Right lobe of liver (tissue), 6 donors: ENCODE results near the gene GTF2A1. TPM values are rescaled to one million over a fixed set of nuclear protein-coding genes. Genes with fewer than 3 reads are reported as not detected.

Experiments
- ATAC-seq, 4 donors: fragments of 200-7000 bp; cut with Tn5 transposase; one replicate each; pipeline ENCODE4 v1.9.1; 2020; ENCODE audit warnings: mild to moderate bottlenecking in 4 of 4, moderate library complexity in 4 of 4
- DNase-seq, 3 donors: peaks; one replicate each; pipeline ENCODE4 v3.0.0-alpha.2; 2020
- H3K27ac ChIP-seq, 3 donors: fragments of 200-600 bp; one replicate each; pipeline ENCODE4 v1.8.0; 2022
- H3K27me3 ChIP-seq, 2 donors: fragments of 200-600 bp; one replicate each; pipeline ENCODE4 v1.8.0; 2022
- H3K36me3 ChIP-seq, 4 donors: fragments of 200-600 bp; sonication (generic) in 1 of 4; one replicate each; pipeline versions ENCODE4 v1.5.1 to v1.8.0; 2017 to 2022; ENCODE audit warnings: control low read depth in 1 of 4
- H3K4me1 ChIP-seq, 4 donors: fragments of 200-600 bp; sonication (generic) in 1 of 4; one replicate each; pipeline versions ENCODE4 v1.5.1 to v1.8.0; 2017 to 2022; ENCODE audit warnings: control low read depth in 1 of 4
- H3K4me3 ChIP-seq, 3 donors: fragments of 200-600 bp; one replicate each; pipeline ENCODE4 v1.8.0; 2022
- H3K9me3 ChIP-seq, 4 donors: fragments of 200-600 bp; sonication (generic) in 1 of 4; one replicate each; pipeline versions ENCODE4 v1.5.1 to v1.8.0; 2017 to 2022; ENCODE audit warnings: control low read depth in 1 of 4
- POLR2A ChIP-seq: fragments of 450-650 bp; IDR thresholded peaks from one replicate; pipeline ENCODE4 v1.6.1; 2017; ENCODE audit warnings: antibody characterized with exemption, mild to moderate bottlenecking
- WGBS: methylation state at CpG from one replicate; pipeline ENCODE4 v1.1.6; 2018; ENCODE audit warnings: low coverage, low lambda C conversion rate; ENCODE audit not compliant: insufficient coverage; ENCODE audit errors: missing lambda C conversion rate; 5-methylcytosine and 5-hydroxymethylcytosine counted together
- intact Hi-C, 2 donors: fragments of 100-400 bp; cut with DNase I; formaldehyde crosslinking; loops; one replicate each; pipeline versions ENCODE4 v1.11.2 to v1.14.1; 2022
- total RNA-seq, 6 experiments: library from RNA; depleted of rRNA in 2 of 6; stranded (reverse); fragments of >200 nt in 2 of 6; fragmentation: NEBNext Ultra II Directional in 3 of 6; extraction: Animal tissue kit (Norgen Biotek cat#: 25700) in 3 of 6; gene quantifications; one replicate each; pipeline versions ENCODE4 v1.1.0 to v1.2.4, GENCODE V29; 2016 to 2023
- TF ChIP-seq, protein P1 (sequence below), 4 donors: fragments of 200-600 bp in 3 of 4; fragments of 450-650 bp in 1 of 4; IDR thresholded peaks; one replicate each; pipeline versions ENCODE4 v1.5.1 to v1.8.0; 2016 to 2022; ENCODE audit warnings: antibody characterized with exemption in 4 of 4, mild to moderate bottlenecking in 2 of 4
- donor health status: DM: no; HTN: yes; CAD: no.
- donor health status: DM: no; HTN: no; CAD: no.
- donor health status: DM: no; HTN: no; CAD: no.
- donor health status: DM: no; HTN: yes; CAD: no.
- donor health status: DM: no; HTN: yes; CAD: no.

GTF2A1 gene
- total RNA-seq, 6 experiments from 2014 or later = 11.0 to 16.8 (median 12.9) TPM

DNA sequence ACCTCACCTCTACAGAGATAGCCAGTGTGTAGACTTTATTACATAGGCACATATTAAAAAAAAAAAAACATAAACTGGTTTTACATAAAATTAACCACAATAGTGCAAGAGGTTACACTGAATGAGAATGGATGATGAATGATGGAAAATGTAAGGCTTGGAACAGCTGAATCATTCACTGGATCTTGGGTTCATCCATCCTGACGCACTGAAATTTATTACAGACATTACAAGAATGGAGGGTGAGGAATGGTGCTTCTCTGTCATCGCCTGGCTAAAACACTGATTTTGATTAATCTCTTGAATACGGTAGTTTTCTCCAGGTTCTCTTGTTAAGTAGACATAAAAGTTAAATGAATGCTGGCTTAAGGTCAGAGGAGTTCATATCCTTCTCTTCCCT lies 40.0 kb upstream of the GTF2A1 start:
- no peak for DNase-seq
- Histone ChIP-seq H3K9me3 (no peaks in the 10 kb centered on the region), H3K4me1 (no peaks in the 10 kb centered on the region), H3K4me3 (no peak overlapping the region), H3K27me3 (no peaks in the 10 kb centered on the region), H3K36me3 (no peaks in the 10 kb centered on the region), H3K27ac (no peak overlapping the region)
- TF ChIP-seq POLR2A = no peak
- TF ChIP-seq, protein P1, sequence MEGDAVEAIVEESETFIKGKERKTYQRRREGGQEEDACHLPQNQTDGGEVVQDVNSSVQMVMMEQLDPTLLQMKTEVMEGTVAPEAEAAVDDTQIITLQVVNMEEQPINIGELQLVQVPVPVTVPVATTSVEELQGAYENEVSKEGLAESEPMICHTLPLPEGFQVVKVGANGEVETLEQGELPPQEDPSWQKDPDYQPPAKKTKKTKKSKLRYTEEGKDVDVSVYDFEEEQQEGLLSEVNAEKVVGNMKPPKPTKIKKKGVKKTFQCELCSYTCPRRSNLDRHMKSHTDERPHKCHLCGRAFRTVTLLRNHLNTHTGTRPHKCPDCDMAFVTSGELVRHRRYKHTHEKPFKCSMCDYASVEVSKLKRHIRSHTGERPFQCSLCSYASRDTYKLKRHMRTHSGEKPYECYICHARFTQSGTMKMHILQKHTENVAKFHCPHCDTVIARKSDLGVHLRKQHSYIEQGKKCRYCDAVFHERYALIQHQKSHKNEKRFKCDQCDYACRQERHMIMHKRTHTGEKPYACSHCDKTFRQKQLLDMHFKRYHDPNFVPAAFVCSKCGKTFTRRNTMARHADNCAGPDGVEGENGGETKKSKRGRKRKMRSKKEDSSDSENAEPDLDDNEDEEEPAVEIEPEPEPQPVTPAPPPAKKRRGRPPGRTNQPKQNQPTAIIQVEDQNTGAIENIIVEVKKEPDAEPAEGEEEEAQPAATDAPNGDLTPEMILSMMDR (IDR thresholded peaks at IDR 0.05) = no peak
- WGBS = 87% methylated on average over 3 of the region's 3 CpGs
- intact Hi-C loops = no loop called here
- ATAC-seq = no peak

DNA sequence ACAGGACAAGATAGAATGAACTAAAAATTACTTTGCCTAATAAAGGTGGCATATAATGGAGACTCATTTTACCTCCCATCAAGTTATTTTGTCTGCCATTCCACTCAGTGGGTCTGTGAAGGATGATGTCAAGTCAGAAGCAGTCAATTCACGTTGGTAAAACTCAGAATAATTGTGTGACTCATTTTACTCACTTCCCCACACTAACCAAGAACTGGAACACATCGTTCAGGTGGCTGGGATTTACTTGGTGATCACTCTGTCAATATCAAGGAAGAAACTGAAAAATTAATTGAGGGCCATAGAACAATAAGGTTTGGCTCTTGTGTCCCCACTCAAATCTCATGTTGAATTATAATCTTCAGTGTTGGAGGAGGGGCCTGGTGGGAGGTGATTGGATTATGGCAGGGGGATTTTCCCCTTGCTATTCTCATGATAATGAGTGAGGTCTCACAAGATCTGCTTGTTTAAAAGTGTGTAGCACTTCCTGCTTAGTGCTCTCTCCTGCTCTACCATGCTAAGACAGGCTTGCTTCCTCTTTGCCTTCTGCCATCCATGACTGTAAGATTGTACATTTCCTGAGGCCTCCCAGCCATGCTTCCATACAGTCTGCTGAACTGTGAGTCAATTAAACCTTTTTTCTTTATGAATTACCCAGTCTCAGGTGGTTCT lies 35.7 kb upstream of the GTF2A1 start:
- DNase-seq (no peak), ATAC-seq (peak in 1 of 4 donors; percentile 22)
- WGBS = 66% methylated on average over 2 of the region's 2 CpGs
- intact Hi-C loops = no loop called here
- Histone ChIP-seq H3K4me3 (no peak overlapping the region), H3K36me3 (no peaks in the 10 kb centered on the region), H3K4me1 (no peaks in the 10 kb centered on the region), H3K27ac (no peak overlapping the region), H3K27me3 (no peaks in the 10 kb centered on the region), H3K9me3 (no peaks in the 10 kb centered on the region)
- no peak for TF ChIP-seq POLR2A
- TF ChIP-seq, protein P1 (IDR thresholded peaks at IDR 0.05) = no peak

DNA sequence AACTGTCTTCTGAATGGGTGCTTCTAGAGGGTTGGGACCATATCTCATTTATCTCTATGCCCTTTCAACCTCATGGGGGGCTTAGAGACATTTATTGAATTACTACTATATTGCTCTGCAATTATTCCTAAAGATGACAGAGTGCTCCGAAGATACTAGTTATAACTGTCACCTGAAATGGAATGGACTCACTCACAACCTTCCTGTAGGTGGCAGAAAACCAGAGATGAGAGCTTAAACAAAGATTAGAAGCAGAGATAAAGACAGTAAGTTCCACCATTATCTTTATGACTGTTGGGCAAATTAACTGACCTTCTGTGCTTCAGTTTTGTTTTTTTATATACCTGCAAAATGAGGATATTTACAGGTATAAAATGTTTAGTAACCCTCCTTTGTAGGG lies 31.5 kb upstream of the GTF2A1 start:
- DNase-seq (no peak), ATAC-seq (no peak)
- Histone ChIP-seq H3K4me1 (no peaks in the 10 kb centered on the region), H3K4me3 (no peak overlapping the region), H3K36me3 (no peaks in the 10 kb centered on the region), H3K27ac (no peak overlapping the region), H3K27me3 (no peaks in the 10 kb centered on the region), H3K9me3 (no peaks in the 10 kb centered on the region)
- WGBS = 79% methylated on average over 1 of the region's 1 CpG
- intact Hi-C loops = no loop called here
- TF ChIP-seq POLR2A = no peak
- TF ChIP-seq, protein P1 (IDR thresholded peaks at IDR 0.05) = peak in 2 of 4 donors; percentile 12 to 22

DNA sequence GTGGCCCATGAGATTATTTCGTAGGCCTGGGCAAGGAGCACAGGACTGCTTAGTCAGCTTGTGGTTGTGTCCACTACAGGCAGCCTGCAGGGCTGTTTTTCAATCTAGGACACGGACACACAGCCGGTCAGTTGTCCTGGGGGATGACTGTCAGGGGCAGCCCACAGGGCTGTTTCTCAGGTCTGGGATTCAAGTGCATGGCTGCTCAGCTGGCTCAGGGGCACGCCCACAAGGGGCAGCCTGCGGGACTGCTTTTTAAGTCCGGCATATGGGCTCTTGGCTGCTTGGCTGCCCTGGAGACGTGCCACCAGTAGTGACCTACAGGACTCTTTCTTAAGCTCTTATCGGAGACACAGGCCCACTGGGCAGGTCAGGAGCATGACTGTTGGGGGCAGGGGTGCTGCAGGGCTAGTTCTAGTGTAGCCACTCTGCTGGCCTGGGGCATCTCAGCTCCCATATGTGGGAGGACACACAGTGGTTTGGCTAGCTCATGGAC lies 26.6 kb upstream of the GTF2A1 start:
- Histone ChIP-seq H3K27ac (no peak overlapping the region), H3K27me3 (no peaks in the 10 kb centered on the region), H3K4me1 (no peaks in the 10 kb centered on the region), H3K36me3 (no peaks in the 10 kb centered on the region), H3K4me3 (no peak overlapping the region), H3K9me3 (no peaks in the 10 kb centered on the region)
- intact Hi-C loops = no loop called here
- no CpG with 5 or more reads among the region's 8 CpGs for WGBS
- TF ChIP-seq POLR2A = no peak
- TF ChIP-seq, protein P1 (IDR thresholded peaks at IDR 0.05) = no peak
- DNase-seq = no peak
- no peak for ATAC-seq
